Prostate gland (tissue), 2 donors: Measurements from ENCODE around the gene EVC.

Experiments
- CTCF ChIP-seq, 4 experiments: fragments of 200-600 bp in 2 of 4; fragments of 450-650 bp in 2 of 4; sonication (generic) in 2 of 4; IDR thresholded peaks; 1 replicate in 3 of 4; 2 replicates in 1 of 4; pipeline ENCODE4 v1.5.1; 2016 to 2019; ENCODE audit warnings: antibody characterized with exemption in 4 of 4, mild to moderate bottlenecking in 2 of 4, moderate library complexity in 2 of 4
- POLR2A ChIP-seq: fragments of 450-650 bp; IDR thresholded peaks from one replicate; pipeline ENCODE4 v1.6.1; 2016; ENCODE audit warnings: antibody characterized with exemption, mild to moderate bottlenecking

- no peak for TF ChIP-seq POLR2A
- no peak for TF ChIP-seq CTCF (IDR thresholded peaks at IDR 0.05)
Observed at GRCh38 chr4:5816851-5817375, 105.9 kb downstream of the EVC start.
